Loucy (cell line): ENCODE measurements around the gene FAM221B.
A peak's percentile ranks its signal among the peaks of the same experiment; 100 is the strongest.

Experiments
- CTCF ChIP-seq: fragments of 200-600 bp; sonication (generic); conservative IDR thresholded peaks from 2 replicates; pipeline ENCODE4 v1.5.1; 2014; ENCODE audit warnings: mild to moderate bottlenecking, antibody characterized with exemption, low read length
- EZH2phosphoT487 ChIP-seq: fragments of 200-600 bp; IDR thresholded peaks from 2 replicates; pipeline ENCODE4 v1.6.1; 2018; ENCODE audit warnings: antibody characterized with exemption, mild to moderate bottlenecking, moderate library complexity, borderline replicate concordance

DNA sequence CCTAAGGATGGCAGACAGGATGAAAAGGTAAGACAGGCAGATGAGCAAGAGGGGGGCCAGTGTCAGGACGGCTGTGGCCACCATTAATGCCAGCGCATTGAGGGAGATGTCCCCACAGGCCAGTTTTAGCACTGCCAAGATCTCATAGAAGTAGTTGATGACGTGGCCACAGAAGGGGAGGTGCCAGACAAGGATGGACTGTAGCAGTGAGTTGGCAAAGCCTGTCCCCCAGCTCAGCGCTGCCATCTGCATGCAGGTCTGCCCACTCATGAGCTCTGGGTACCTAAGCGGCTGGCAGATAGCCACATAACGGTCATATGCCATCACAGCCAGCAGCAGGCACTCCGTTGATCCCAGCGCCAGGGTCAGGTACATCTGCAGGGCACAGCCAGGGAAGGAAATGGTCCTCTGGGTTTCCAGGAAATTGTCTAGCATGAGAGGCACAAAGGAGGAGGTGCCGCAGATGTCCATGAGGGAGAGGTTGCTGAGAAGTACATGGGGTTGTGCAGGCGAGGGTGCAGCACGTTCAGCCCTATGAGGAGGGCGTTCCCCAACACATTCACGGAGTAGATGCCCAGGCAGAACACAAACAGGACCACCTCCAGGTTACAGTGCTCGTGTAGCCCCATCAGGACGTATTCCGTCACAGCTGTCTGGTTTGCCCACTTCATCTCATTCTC is 30.9 kb upstream of the FAM221B start:
- TF ChIP-seq CTCF: peak; percentile 41; the same call in 1 of the 2 replicates
- TF ChIP-seq EZH2phosphoT487: no peak
